ENCODE data around the gene ZSWIM4. TPM values are rescaled to one million over a fixed set of nuclear protein-coding genes. Genes with fewer than 3 reads are reported as not detected.

The ZSWIM4 gene
- total RNA-seq, 1 donor from 2014 or later = 13.5 TPM

DNA sequence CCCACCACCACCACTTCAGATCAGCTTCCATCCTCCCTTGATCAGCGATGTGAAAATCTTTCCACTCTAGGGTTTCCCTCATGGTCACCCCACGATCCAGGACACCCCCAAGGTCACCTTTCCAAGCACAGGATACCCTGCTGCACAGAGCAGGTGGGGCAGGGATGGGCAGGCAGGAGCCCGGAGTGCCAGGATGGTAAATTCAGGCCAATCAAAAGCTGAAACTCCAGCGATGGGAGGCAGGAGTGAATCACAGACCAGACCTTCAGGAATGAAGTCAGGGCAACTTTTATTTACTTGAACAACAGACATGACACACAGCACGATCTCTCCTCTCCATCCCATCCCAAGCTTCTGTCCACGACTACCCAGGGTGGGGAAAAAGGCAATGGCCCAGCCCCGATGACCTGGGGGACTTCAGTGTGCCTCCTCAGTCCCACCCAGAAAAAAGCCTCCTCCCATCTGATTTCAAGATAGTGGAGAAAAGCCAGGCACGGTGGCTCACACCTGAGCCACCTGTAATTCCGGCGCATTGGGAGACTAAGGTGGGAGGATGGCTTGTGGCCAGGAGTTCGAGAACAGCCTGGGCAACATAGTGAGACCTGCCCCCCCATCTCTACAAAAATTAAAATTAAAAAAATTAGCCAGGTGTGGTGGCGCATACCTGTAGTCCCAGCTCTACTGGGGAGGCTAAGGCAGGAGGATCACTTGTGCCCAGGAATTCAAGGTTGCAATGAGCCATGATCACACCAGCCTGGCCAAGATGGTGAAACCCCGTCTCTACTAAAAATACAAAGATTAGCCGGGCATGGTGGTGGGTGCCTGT lies 39.2 kb downstream of the ZSWIM4 start:
- TF ChIP-seq CTCF (conservative IDR thresholded peaks at IDR 0.05; ENCODE audit: low read depth, low read length) = no peak
- no peak overlapping the region for H3K4me3 ChIP-seq (ENCODE audit: low read depth, low read length)
- no peak for DNase-seq (ENCODE audit: low read depth)

DNA sequence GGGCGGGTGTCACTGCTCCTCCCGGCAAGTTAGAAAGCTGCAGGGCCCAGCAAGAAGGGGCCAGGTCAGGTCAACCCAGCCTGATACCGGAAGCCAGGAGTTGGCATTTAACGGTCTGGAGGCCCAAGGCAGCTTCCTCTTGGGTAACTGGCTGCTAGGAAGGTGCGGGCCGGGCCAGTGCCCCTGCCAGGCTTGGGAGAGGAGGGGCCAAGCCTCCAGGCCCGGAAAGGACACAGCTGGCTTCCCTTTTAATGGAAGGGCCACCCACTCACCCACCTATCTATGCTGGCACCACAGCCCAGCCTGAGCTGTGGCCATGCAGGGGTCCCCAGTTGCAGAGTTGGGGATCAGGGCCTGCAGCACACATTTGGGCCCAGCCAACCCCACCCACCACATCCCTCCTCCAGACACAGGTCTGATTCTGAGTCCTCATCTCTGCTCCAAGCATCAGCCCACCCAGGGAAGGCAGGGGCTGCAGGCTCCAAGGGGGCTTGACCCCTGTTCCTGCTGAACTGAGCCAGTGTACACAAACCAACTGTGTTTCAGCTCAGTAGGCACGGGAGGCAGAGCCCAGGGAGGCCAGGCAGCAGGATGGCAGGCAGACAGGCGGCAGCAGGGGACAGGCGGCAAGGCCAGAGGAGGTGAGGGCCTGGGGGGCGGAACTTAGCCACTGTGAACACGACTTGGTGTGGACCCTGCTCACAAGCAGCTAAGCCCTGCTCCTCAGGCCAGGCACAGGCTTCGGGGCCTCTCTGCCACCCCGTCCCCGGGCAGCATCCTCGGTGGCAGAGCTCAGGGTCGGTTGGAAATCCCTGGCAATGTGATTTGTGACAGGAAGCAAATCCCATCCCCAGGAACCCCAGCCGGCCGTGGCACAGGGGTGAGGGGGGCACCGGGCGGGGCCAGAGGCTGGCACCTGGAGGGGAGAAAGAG lies 40.8 kb downstream of the ZSWIM4 start:
- DNase-seq (ENCODE audit: low read depth) = no peak
- TF ChIP-seq CTCF (conservative IDR thresholded peaks at IDR 0.05; ENCODE audit: low read depth, low read length) = no peak
- no peak overlapping the region for H3K4me3 ChIP-seq (ENCODE audit: low read depth, low read length)

GRCh38 chr19:13838435-13839129 lies 43.3 kb downstream of the ZSWIM4 start:
- H3K4me3 ChIP-seq (ENCODE audit: low read depth, low read length) = peak overlapping the region; percentile 89
- DNase-seq (ENCODE audit: low read depth) = no peak
- no peak for TF ChIP-seq CTCF (conservative IDR thresholded peaks at IDR 0.05; ENCODE audit: low read depth, low read length)

DNA sequence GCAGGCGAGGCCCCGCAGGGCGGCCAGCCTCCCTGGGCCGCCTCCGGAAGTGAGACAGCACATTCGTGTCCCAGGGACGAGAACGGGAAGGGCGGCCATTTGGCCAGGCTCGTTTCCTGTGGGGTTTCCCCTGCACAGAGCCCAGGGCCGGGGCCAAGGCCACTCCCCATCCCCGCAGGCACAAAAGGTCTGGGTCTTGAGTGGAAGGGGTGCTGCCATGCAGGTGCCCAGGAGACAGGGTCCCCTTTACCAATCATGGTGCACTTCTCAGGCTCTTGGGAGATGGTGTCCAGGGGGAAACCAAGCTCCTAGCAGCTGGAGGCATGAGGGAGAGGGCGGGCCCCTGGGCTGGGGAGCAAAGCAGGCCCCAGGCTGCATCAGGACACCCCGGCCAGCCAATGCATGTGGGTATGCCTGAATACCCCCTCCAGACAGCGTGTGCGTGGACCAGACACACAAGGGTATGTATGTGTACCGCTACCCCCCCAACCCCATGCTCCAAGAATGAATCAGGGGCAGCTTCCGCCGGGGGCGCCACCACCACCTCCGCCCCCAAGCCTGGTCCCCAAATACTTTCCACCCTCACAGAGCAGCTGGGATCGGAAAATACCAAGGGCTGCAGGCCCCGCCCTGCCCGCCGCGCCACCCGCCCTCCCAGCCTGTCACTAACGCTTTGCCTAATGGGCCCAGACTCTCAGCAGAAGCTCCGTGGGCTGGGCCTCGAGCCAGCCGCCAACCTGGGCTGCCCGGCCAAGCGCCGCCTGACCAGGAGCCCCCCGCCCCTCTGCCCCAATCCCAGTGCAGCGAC lies 44.1 kb downstream of the ZSWIM4 start:
- no peak for DNase-seq (ENCODE audit: low read depth)
- no peak for TF ChIP-seq CTCF (conservative IDR thresholded peaks at IDR 0.05; ENCODE audit: low read depth, low read length)
- H3K4me3 ChIP-seq (ENCODE audit: low read depth, low read length) = peak overlapping the region; percentile 89

GRCh38 chr19:13839938-13840304 lies 44.7 kb downstream of the ZSWIM4 start:
- DNase-seq (ENCODE audit: low read depth) = no peak
- no peak for TF ChIP-seq CTCF (conservative IDR thresholded peaks at IDR 0.05; ENCODE audit: low read depth, low read length)
- peak overlapping the region; percentile 89 for H3K4me3 ChIP-seq (ENCODE audit: low read depth, low read length)
